Esophagus muscularis mucosa (tissue), 4 donors: Measurements from ENCODE around the gene HEATR3. TPM values are rescaled to one million over a fixed set of nuclear protein-coding genes. Genes with fewer than 3 reads are reported as not detected.
A peak's percentile ranks its signal among the peaks of the same experiment; 100 is the strongest.

Experiments
- DNase-seq: peaks from one replicate; pipeline ENCODE4 v3.0.0-alpha.2; 2017; ENCODE audit errors: extremely low spot score
- H3K27ac ChIP-seq, 4 donors: fragments of 200-600 bp; sonication (generic); replicated peaks in 1 of 4; 1 replicate in 3 of 4; 2 replicates in 1 of 4; pipeline ENCODE4 v1.5.1; 2016 to 2019; ENCODE audit warnings: mild to moderate bottlenecking in 1 of 4
- H3K27me3 ChIP-seq, 4 donors: fragments of 200-600 bp; sonication (generic); one replicate each; pipeline versions ENCODE4 v1.5.1 to v1.6.0; 2016 to 2019
- H3K36me3 ChIP-seq, 4 donors: fragments of 200-600 bp; sonication (generic); one replicate each; pipeline ENCODE4 v1.5.1; 2016 to 2019
- H3K4me1 ChIP-seq, 4 donors: fragments of 200-600 bp; sonication (generic); one replicate each; pipeline ENCODE4 v1.5.1; 2016 to 2019
- H3K4me3 ChIP-seq, 4 donors: fragments of 200-600 bp; sonication (generic); 1 replicate in 2 of 4; 2 replicates in 2 of 4; pipeline ENCODE4 v1.5.1; 2016 to 2019; ENCODE audit warnings: mild to moderate bottlenecking in 4 of 4, moderate library complexity in 1 of 4
- H3K9me3 ChIP-seq, 4 donors: fragments of 200-600 bp; sonication (generic); 1 replicate in 3 of 4; 2 replicates in 1 of 4; pipeline ENCODE4 v1.5.1; 2016 to 2019
- EP300 ChIP-seq: sonication (generic); formaldehyde crosslinking; IDR thresholded peaks from one replicate; pipeline ENCODE4 v1.6.1; 2017; ENCODE audit warnings: antibody characterized with exemption
- POLR2A ChIP-seq: fragments of 450-650 bp; IDR thresholded peaks from one replicate; pipeline ENCODE4 v1.6.1; 2017; ENCODE audit warnings: antibody characterized with exemption, moderate library complexity, mild to moderate bottlenecking, low read depth
- POLR2AphosphoS5 ChIP-seq, 2 donors: sonication (generic); formaldehyde crosslinking; IDR thresholded peaks; one replicate each; pipeline ENCODE4 v1.6.1; 2017; ENCODE audit warnings: antibody characterized with exemption in 2 of 2
- WGBS: methylation state at CpG from one replicate; pipeline ENCODE4 v1.1.5; 2018; 5-methylcytosine and 5-hydroxymethylcytosine counted together
- intact Hi-C: fragments of 100-400 bp; cut with DNase I; formaldehyde crosslinking; loops from one replicate; pipeline ENCODE4 v1.15.1; 2023
- total RNA-seq, 4 donors: library from RNA; depleted of rRNA; stranded (reverse); fragments of >200 nt; gene quantifications; one replicate each; pipeline versions ENCODE4 v1.1.0 to v1.2.1, GENCODE V29; 2016
- TF ChIP-seq, protein P1 (sequence below), 3 experiments: fragments of 200-600 bp in 2 of 3; fragments of 450-650 bp in 1 of 3; sonication (generic) in 2 of 3; IDR thresholded peaks; one replicate each; pipeline ENCODE4 v1.5.1; 2017 to 2019; ENCODE audit warnings: antibody characterized with exemption in 3 of 3, mild to moderate bottlenecking in 2 of 3, moderate library complexity in 1 of 3

Gene HEATR3
- total RNA-seq, 4 donors from 2014 or later: 10.0 to 25.7 (median 12.4) TPM

DNA sequence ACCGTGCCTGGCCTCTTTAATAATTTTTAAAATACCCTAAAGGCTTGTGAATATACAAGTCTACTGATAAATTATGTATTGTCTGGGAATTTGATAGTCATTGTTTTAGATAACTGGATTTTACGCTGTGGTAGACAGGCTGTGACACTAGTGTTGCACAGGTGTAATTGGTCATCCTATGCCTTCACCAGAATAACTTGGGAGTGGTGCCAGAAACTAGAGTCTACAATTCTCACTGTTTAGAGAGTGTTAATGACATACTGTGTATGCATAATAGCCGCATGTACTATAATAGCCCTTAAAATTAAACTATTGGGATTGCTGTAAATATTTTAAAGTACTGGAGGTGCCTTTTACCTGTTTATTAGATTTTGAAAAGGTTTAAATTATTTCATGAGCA lies 29.3 kb upstream of the HEATR3 start:
- Histone ChIP-seq H3K4me1 (no peaks in the 10 kb centered on the region), H3K4me3 (no peak overlapping the region), H3K27me3 (no peaks in the 10 kb centered on the region), H3K9me3 (no peaks in the 10 kb centered on the region), H3K36me3 (peaks cover 5 to 63% (median 49%) of the 10 kb centered on the region in 4 donors), H3K27ac (no peak overlapping the region)
- DNase-seq: no peak
- TF ChIP-seq, protein P1, sequence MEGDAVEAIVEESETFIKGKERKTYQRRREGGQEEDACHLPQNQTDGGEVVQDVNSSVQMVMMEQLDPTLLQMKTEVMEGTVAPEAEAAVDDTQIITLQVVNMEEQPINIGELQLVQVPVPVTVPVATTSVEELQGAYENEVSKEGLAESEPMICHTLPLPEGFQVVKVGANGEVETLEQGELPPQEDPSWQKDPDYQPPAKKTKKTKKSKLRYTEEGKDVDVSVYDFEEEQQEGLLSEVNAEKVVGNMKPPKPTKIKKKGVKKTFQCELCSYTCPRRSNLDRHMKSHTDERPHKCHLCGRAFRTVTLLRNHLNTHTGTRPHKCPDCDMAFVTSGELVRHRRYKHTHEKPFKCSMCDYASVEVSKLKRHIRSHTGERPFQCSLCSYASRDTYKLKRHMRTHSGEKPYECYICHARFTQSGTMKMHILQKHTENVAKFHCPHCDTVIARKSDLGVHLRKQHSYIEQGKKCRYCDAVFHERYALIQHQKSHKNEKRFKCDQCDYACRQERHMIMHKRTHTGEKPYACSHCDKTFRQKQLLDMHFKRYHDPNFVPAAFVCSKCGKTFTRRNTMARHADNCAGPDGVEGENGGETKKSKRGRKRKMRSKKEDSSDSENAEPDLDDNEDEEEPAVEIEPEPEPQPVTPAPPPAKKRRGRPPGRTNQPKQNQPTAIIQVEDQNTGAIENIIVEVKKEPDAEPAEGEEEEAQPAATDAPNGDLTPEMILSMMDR (IDR thresholded peaks at IDR 0.05): no peak
- TF ChIP-seq POLR2A (no peak), POLR2AphosphoS5 (IDR thresholded peaks at IDR 0.05) (no peak), EP300 (no peak)
- intact Hi-C loops: no loop called here
- WGBS: 75% methylated on average over 3 of the region's 3 CpGs

DNA sequence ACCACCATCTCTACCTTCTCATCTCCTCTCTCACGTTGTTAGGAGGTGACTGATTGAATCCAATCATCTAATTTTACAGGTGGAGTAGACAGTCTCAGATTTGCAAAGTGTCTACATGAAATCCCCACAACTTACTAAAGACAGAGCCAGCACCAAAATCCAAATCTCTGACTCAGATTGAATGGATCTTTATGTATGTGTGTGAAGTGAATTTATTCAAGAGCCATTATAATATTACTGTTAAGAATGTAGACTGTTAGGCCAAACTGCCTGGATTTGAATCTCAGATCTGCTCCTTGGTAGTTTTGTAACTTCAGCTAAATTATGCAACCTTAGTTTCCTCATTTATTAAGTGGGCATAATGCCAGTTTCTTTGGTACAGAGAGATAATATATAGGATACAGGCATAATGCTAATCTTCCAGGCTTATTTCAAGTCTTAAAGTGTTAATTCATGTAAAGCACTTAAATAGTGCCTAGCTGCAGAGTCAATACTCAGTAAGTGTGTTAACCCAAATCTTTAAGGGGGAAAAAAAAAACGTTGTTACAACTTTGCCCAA lies 28.0 kb upstream of the HEATR3 start:
- H3K36me3 ChIP-seq: peaks cover 5 to 51% (median 40%) of the 10 kb centered on the region in 4 donors
- intact Hi-C loops: no loop called here
- no peak overlapping the region for H3K4me3 ChIP-seq
- TF ChIP-seq, protein P1 (IDR thresholded peaks at IDR 0.05): no peak
- no peak for TF ChIP-seq EP300
- TF ChIP-seq POLR2A: no peak
- no peak for TF ChIP-seq POLR2AphosphoS5 (IDR thresholded peaks at IDR 0.05)
- no peak for DNase-seq
- no peaks in the 10 kb centered on the region for H3K9me3 ChIP-seq
- no peaks in the 10 kb centered on the region for H3K27me3 ChIP-seq
- H3K4me1 ChIP-seq: no peaks in the 10 kb centered on the region
- WGBS: 52% methylated on average over 2 of the region's 2 CpGs
- H3K27ac ChIP-seq: peak overlapping the region in 3 of 4 donors; percentile 25 to 42 (median 26)

DNA sequence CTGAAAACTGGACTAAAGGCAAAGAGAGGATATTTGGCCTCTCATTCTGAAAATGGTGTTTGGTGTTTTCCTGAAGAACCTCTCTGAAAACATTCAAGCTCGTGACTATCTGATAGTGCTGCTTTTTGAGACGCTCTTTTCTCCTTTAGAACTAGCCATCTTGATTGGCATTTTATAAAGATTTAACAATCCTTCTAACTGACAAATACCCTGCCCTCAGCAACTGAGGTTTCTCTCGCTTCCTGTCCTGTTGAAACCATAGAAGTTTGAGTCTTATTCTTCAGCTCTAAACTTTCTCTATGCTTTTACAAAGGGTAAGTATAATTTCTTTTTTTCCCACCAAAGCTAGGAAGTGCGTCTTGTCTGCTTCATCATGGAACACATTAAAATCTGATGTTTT lies 27.5 kb upstream of the HEATR3 start:
- no peak overlapping the region for H3K4me3 ChIP-seq
- intact Hi-C loops: no loop called here
- DNase-seq: no peak
- H3K27ac ChIP-seq: peak overlapping the region in 2 of 4 donors; percentile 26 to 42
- H3K9me3 ChIP-seq: no peaks in the 10 kb centered on the region
- 86% methylated on average over 4 of the region's 4 CpGs for WGBS
- H3K4me1 ChIP-seq: no peaks in the 10 kb centered on the region
- H3K27me3 ChIP-seq: no peaks in the 10 kb centered on the region
- peaks cover 5 to 47% (median 37%) of the 10 kb centered on the region in 4 donors for H3K36me3 ChIP-seq
- TF ChIP-seq EP300 (no peak), POLR2A (no peak), POLR2AphosphoS5 (IDR thresholded peaks at IDR 0.05) (no peak)
- TF ChIP-seq, protein P1 (IDR thresholded peaks at IDR 0.05): no peak

DNA sequence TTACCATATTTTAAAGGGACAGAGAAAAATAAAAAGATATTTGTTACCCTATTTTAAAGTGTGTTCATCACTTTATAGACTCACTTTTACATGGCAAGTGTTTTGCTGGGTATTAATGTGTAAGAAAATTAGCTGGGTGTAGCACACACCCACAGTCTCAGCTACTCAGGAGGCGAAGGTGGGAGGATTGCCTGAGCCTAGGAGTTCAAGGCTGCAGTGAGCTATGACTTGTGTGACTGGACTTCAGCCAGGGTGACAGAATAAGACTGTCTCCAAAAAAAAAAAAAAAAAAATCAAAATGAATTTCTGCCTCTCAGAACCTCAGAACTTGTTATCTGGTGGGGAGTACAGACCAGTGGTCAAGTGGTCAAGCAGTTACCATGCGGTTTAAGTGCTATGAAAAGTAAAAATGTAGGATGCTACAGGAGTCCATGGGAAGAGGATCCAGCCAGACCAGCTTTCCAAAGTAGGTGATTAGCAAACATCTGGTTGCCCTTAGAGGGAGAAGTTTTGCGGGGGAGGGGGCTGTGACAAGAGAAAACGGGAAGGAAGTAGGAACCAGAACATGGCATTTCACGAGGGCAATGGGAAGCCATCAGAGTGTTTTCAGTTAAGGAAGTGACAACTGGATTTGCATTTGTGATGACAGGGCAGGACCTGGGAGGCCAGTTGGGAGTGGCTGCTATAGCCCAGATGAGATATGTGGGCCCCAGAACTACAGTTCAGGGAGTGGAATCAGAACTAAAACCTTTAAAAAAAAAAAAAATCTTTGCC lies 26.8 kb upstream of the HEATR3 start:
- no peak for DNase-seq
- H3K27ac ChIP-seq: peak overlapping the region in 2 of 4 donors; percentile 26 to 42
- TF ChIP-seq, protein P1 (IDR thresholded peaks at IDR 0.05): no peak
- no peak for TF ChIP-seq POLR2AphosphoS5 (IDR thresholded peaks at IDR 0.05)
- no peak for TF ChIP-seq POLR2A
- no peak for TF ChIP-seq EP300
- no peaks in the 10 kb centered on the region for H3K9me3 ChIP-seq
- intact Hi-C loops: no loop called here
- H3K27me3 ChIP-seq: no peaks in the 10 kb centered on the region
- H3K4me3 ChIP-seq: no peak overlapping the region
- H3K4me1 ChIP-seq: no peaks in the 10 kb centered on the region
- 60% methylated on average over 5 of the region's 5 CpGs for WGBS
- H3K36me3 ChIP-seq: peaks cover 5 to 40% (median 31%) of the 10 kb centered on the region in 4 donors
